GM12865 (cell line): Measurements from ENCODE around the gene POFUT1.

ENCODE experiments used
- DNase-seq: peaks from one replicate; pipeline ENCODE4 v3.0.0; 2010; ENCODE audit warnings: low read depth
- H3K4me3 ChIP-seq: 2 replicates; pipeline ENCODE4 v1.5.1; 2011; ENCODE audit warnings: mild to moderate bottlenecking, low read depth, low read length, control low read depth
- TF ChIP-seq, protein P1 (sequence below): IDR thresholded peaks from 2 replicates; pipeline ENCODE4 v1.5.1; 2011; ENCODE audit warnings: low read length, control low read depth, low read depth, inconsistent platforms; ENCODE audit not compliant: insufficient read depth; ENCODE audit errors: missing control alignments

Gene POFUT1

GRCh38 chr20:32236048-32236533 is 28.4 kb downstream of the POFUT1 start:
- TF ChIP-seq, protein P1, sequence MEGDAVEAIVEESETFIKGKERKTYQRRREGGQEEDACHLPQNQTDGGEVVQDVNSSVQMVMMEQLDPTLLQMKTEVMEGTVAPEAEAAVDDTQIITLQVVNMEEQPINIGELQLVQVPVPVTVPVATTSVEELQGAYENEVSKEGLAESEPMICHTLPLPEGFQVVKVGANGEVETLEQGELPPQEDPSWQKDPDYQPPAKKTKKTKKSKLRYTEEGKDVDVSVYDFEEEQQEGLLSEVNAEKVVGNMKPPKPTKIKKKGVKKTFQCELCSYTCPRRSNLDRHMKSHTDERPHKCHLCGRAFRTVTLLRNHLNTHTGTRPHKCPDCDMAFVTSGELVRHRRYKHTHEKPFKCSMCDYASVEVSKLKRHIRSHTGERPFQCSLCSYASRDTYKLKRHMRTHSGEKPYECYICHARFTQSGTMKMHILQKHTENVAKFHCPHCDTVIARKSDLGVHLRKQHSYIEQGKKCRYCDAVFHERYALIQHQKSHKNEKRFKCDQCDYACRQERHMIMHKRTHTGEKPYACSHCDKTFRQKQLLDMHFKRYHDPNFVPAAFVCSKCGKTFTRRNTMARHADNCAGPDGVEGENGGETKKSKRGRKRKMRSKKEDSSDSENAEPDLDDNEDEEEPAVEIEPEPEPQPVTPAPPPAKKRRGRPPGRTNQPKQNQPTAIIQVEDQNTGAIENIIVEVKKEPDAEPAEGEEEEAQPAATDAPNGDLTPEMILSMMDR, result no peak
- no peak overlapping the region for H3K4me3 ChIP-seq
- DNase-seq, result no peak

GRCh38 chr20:32236819-32237218 is 29.1 kb downstream of the POFUT1 start:
- TF ChIP-seq, protein P1, result no peak
- no peak for DNase-seq
- H3K4me3 ChIP-seq, result no peak overlapping the region

DNA sequence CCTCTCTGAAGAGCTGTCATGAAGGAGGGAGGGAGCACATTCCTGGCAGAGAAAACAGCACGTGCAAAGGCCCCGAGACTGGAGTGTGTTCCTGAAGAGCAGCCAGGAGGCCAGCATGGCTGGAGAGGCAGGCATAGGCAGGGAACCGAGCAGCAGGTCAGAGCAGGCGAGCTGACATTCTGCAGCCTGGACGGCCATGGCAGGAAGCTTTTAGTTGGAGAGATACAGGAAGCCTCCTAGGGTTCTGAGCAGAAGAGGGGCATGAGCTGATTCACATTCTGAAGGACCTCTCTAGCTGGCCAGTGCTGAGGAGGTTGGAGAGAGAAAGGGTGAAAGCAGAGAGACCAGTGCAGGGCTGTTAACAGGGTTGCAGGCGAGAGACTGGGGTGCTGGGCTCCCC is 29.7 kb downstream of the POFUT1 start:
- no peak for DNase-seq
- H3K4me3 ChIP-seq, result no peak overlapping the region
- TF ChIP-seq, protein P1, result no peak

DNA sequence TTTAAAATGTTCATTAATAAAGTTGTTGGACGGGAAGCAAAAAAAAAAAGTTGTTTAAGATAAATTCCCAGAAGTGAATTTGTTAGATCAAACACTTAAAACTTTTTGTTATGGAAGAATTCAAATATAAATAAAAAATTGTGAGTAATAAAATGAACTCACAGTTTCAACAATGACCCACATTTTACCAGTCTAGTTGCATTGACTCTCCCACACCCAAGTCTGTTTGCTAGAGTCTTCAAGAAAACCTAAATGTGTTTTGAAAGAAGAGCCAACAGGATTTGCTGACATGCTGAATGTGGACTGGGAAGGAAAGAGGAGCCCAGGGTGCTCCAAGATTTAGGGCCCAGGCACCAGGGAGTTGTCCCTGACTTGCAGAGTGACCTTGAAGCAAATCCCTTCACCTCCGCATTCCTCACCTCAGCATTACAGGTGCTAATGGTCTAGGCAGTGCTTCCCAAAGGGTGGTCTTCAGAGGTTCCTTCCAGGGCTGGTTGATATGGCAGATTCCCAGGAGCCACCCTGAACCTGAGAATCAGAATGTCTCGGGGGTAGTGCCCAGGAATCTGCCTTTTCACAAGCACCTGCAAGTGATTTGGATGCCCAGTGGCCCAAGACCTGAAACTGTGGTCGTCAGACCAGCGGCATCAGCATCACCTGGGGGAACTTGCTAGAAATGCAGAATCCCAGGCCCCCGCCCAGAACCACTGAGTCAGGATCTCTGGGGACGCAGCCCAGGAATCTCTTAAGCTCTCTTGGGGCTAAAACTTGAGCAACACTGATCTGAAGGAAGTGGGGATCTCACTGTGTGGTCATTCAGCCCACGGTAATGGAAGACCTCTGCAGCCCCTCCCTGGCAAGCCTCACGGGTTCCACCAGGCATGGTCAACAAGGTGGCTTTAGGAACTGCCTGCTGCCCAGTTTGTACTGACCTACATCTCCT is 31.1 kb downstream of the POFUT1 start:
- TF ChIP-seq, protein P1, result no peak
- no peak for DNase-seq
- no peak overlapping the region for H3K4me3 ChIP-seq

DNA sequence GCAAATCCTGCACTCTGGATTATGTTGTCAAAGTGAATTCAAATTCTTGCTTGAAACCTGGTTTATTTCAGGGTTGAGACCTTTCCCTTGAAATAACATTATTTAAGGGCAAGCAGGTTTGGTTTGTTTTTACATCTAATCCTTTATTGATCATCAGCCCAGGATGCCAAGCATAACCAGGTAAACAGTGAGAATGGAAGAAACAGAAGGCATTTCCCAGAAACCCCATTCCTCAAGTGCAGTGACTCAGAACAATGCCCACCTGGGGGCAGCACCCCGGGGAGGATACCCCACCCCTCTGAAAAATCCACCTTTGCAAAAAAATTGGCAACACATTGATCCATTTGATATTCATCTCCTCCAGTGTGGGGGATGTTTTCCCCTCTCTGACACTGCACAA is 32.5 kb downstream of the POFUT1 start:
- no peak for DNase-seq
- no peak overlapping the region for H3K4me3 ChIP-seq
- TF ChIP-seq, protein P1, result no peak

DNA sequence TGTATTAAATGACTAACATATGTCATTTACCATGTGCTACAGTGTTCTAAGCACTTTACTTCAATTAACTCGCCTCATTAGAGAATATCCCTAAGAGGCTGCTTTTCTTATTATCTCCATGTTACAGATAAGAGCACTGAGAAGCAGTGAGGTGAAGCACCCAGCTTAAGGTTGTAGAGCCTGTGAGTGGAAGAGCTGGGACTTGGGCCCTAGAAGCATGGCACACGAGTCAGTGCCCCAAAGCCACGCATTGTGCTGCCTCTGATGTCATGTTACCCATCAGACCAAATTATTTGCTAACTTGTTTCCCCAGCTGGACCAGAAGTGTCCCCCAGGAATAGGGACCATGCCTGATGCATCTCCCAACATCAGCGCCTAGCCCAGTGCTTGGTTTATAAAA is 34.1 kb downstream of the POFUT1 start:
- no peak for DNase-seq
- TF ChIP-seq, protein P1, result no peak
- H3K4me3 ChIP-seq, result no peak overlapping the region
